HCT116 (cell line): ENCODE data around the gene BRINP2. TPM values are rescaled to one million over a fixed set of nuclear protein-coding genes. Genes with fewer than 3 reads are reported as not detected.

ENCODE experiments used
- ATAC-seq: fragments of 200-7000 bp; cut with Tn5 transposase; 2 replicates; pipeline ENCODE4 v1.9.1; 2020; ENCODE audit warnings: mild to moderate bottlenecking, moderate library complexity
- BruUV-seq: library from RNA; stranded (reverse); fragments of 400-500 nt; replicated peaks from 2 replicates; lab custom pipeline; 2021; lab: Mats Ljungman, UMichigan
- CTCF ChIA-PET: fragments of 300-600 bp; sonication (Branson Sonifier 250); formaldehyde crosslinking; loops from one replicate; lab custom pipeline; 2021; ENCODE audit warnings: antibody characterized with exemption; lab: Charles Lee
- POLR2A ChIA-PET: fragments of 300-600, 350-600 bp; sonication (Branson Sonifier 250); formaldehyde crosslinking; loops from one replicate; lab custom pipeline; 2021; ENCODE audit warnings: antibody characterized with exemption; lab: Charles Lee
- RAD21 ChIA-PET, 2 experiments: fragments of 300-600 bp; sonication (Branson Sonifier 250); formaldehyde crosslinking; loops; one replicate each; lab custom pipeline; 2023; ENCODE audit warnings: low total read pairs in 2 of 2; ENCODE audit not compliant: uncharacterized antibody in 2 of 2, unreplicated experiment in 2 of 2, low non-redundant PET in 1 of 2; lab: Charles Lee
- DNase-seq: peaks from one replicate; pipeline ENCODE4 v3.0.0-alpha.2; 2010; ENCODE audit warnings: low read depth, low spot score
- H2AFZ ChIP-seq: fragments of 200-600 bp; shearing (Covaris generic), sonication (generic); 2 replicates; pipeline ENCODE4 v1.6.1; 2017; ENCODE audit warnings: low read depth, mixed run types, mixed read lengths, antibody characterized with exemption, low read length; ENCODE audit not compliant: poor library complexity, severe bottlenecking
- H3K27ac ChIP-seq: 2 replicates; pipeline ENCODE4 v1.5.1; 2012; ENCODE audit warnings: low read depth, low read length
- H3K27me3 ChIP-seq: fragments of 200-600 bp; sonication (generic); 2 replicates; pipeline ENCODE4 v1.6.1; 2016; ENCODE audit warnings: mixed run types, low read length, mixed read lengths; ENCODE audit not compliant: insufficient read depth
- H3K36me3 ChIP-seq, 2 experiments: fragments of 200-500 bp in 1 of 2; fragments of 200-600 bp in 1 of 2; sonication (Bioruptor generic) in 1 of 2; sonication (generic) in 1 of 2; 2 replicates each; pipeline versions ENCODE4 v1.5.1 to v1.6.1; 2014 to 2016; ENCODE audit warnings: low read length in 2 of 2, inconsistent platforms in 1 of 2, mixed read lengths in 1 of 2, mixed run types in 1 of 2; ENCODE audit not compliant: insufficient read depth in 2 of 2, control insufficient read depth in 1 of 2
- H3K4me1 ChIP-seq, 2 experiments: fragments of 200-600 bp in 1 of 2; sonication (generic) in 1 of 2; 2 replicates each; pipeline versions ENCODE4 v1.5.1 to v1.6.1; 2012 to 2017; ENCODE audit warnings: low read length in 2 of 2, inconsistent platforms in 1 of 2, mild to moderate bottlenecking in 1 of 2, mixed read lengths in 1 of 2, mixed run types in 1 of 2, moderate library complexity in 1 of 2; ENCODE audit not compliant: insufficient read depth in 2 of 2, control insufficient read depth in 1 of 2
- H3K4me2 ChIP-seq: fragments of 200-600 bp; sonication (generic); 2 replicates; pipeline ENCODE4 v1.6.1; 2017; ENCODE audit warnings: mixed run types, low read length, mixed read lengths
- H3K4me3 ChIP-seq, 2 experiments: fragments of 200-600 bp in 1 of 2; sonication (generic) in 1 of 2; replicated peaks in 1 of 2; 2 replicates each; pipeline ENCODE4 v1.5.1; 2011 to 2016; ENCODE audit warnings: low read length in 2 of 2, control low read depth in 1 of 2, low read depth in 1 of 2, mild to moderate bottlenecking in 1 of 2, mixed read lengths in 1 of 2, mixed run types in 1 of 2
- H3K79me2 ChIP-seq: fragments of 200-600 bp; sonication (generic); 2 replicates; pipeline ENCODE4 v1.6.1; 2017; ENCODE audit warnings: mild to moderate bottlenecking, mixed run types, low read length, moderate library complexity, mixed read lengths; ENCODE audit not compliant: insufficient read depth
- H3K9ac ChIP-seq: fragments of 200-600 bp; sonication (generic); 2 replicates; pipeline ENCODE4 v1.6.1; 2016; ENCODE audit warnings: low read length, mixed read lengths
- H3K9me2 ChIP-seq: fragments of 200-600 bp; sonication (generic), shearing (Covaris generic); 2 replicates; pipeline ENCODE4 v1.6.1; 2017; ENCODE audit warnings: mixed run types, mild to moderate bottlenecking, moderate library complexity; ENCODE audit not compliant: insufficient read depth
- H3K9me3 ChIP-seq, 2 experiments: fragments of 200-500 bp in 1 of 2; fragments of 200-600 bp in 1 of 2; sonication (Bioruptor generic) in 1 of 2; sonication (generic) in 1 of 2; 2 replicates each; pipeline ENCODE4 v1.6.1; 2014 to 2017; ENCODE audit warnings: low read length in 2 of 2, mixed read lengths in 2 of 2, inconsistent platforms in 1 of 2, low read depth in 1 of 2, mild to moderate bottlenecking in 1 of 2, mixed run types in 1 of 2, moderate library complexity in 1 of 2; ENCODE audit not compliant: control insufficient read depth in 1 of 2, insufficient read depth in 1 of 2
- H4K20me1 ChIP-seq: fragments of 200-600 bp; sonication (generic), shearing (Covaris generic); 2 replicates; pipeline ENCODE4 v1.6.1; 2017; ENCODE audit warnings: mixed run types, mild to moderate bottlenecking, moderate library complexity; ENCODE audit not compliant: insufficient read depth
- ATF3 ChIP-seq: IDR thresholded peaks from 2 replicates; pipeline ENCODE4 v1.6.1; 2012
- CTCF ChIP-seq, 3 experiments: fragments of 200-600 bp in 1 of 3; sonication (generic) in 1 of 3; IDR thresholded peaks in 2 of 3; conservative IDR thresholded peaks in 1 of 3; 2 replicates each; pipeline ENCODE4 v1.5.1; 2012 to 2017; ENCODE audit warnings: low read depth in 2 of 3, low read length in 2 of 3, antibody characterized with exemption in 1 of 3, borderline replicate concordance in 1 of 3, control low read depth in 1 of 3, mild to moderate bottlenecking in 1 of 3, mixed read lengths in 1 of 3, mixed run types in 1 of 3, moderate library complexity in 1 of 3; ENCODE audit not compliant: insufficient read depth in 1 of 3
- EGR1 ChIP-seq: IDR thresholded peaks from 2 replicates; pipeline ENCODE4 v1.6.1; 2012; ENCODE audit warnings: low read depth
- EZH2phosphoT487 ChIP-seq: fragments of 200-600 bp; IDR thresholded peaks from 2 replicates; pipeline ENCODE4 v1.6.1; 2018; ENCODE audit warnings: antibody characterized with exemption, borderline replicate concordance
- JUND ChIP-seq: IDR thresholded peaks from 2 replicates; pipeline ENCODE4 v1.6.1; 2012
- MAX ChIP-seq: IDR thresholded peaks from 2 replicates; pipeline ENCODE4 v1.6.1; 2012
- POLR2A ChIP-seq: IDR thresholded peaks from 2 replicates; pipeline ENCODE4 v1.7.0; 2011; ENCODE audit warnings: borderline replicate concordance; ENCODE audit not compliant: insufficient read depth, insufficient read length; ENCODE audit errors: extremely low read depth
- RAD21 ChIP-seq: IDR thresholded peaks from 2 replicates; pipeline ENCODE4 v1.6.1; 2012; ENCODE audit warnings: low read depth, mild to moderate bottlenecking
- SP1 ChIP-seq: IDR thresholded peaks from 2 replicates; pipeline ENCODE4 v1.6.1; 2012; ENCODE audit warnings: low read depth
- SRF ChIP-seq: IDR thresholded peaks from 2 replicates; pipeline ENCODE4 v1.6.1; 2012; ENCODE audit warnings: low read depth
- TCF7L2 ChIP-seq: IDR thresholded peaks from 2 replicates; pipeline ENCODE4 v1.7.0; 2011; ENCODE audit warnings: borderline replicate concordance, inconsistent platforms; ENCODE audit not compliant: insufficient read depth, insufficient read length; ENCODE audit errors: extremely low read depth
- YY1 ChIP-seq: IDR thresholded peaks from 2 replicates; pipeline ENCODE4 v1.6.1; 2011; ENCODE audit warnings: low read length, low read depth, moderate library complexity, mild to moderate bottlenecking; ENCODE audit not compliant: insufficient replicate concordance; ENCODE audit errors: extremely low read depth
- ZBTB33 ChIP-seq: IDR thresholded peaks from 2 replicates; pipeline ENCODE4 v1.6.1; 2011; ENCODE audit warnings: mild to moderate bottlenecking, low read length, moderate library complexity; ENCODE audit not compliant: insufficient replicate concordance; ENCODE audit errors: extremely low read depth
- ZFX ChIP-seq: fragments of 450-650 bp; IDR thresholded peaks from 2 replicates; pipeline ENCODE4 v1.6.1; 2017
- ZNF274 ChIP-seq: fragments of 200-500 bp; sonication (Bioruptor generic); IDR thresholded peaks from 2 replicates; pipeline ENCODE4 v1.6.1; 2014; ENCODE audit warnings: mild to moderate bottlenecking, low read depth, low read length, inconsistent platforms
- intact Hi-C: fragments of 100-400 bp; cut with micrococcal nuclease; formaldehyde crosslinking; loops from 2 replicates; pipeline ENCODE4 v1.10.0; 2022
- total RNA-seq: library from RNA; stranded (reverse); gene quantifications from one replicate; pipeline ENCODE4 v1.2.1, GENCODE V29; 2021; ENCODE audit not compliant: unreplicated experiment

BRINP2 gene
- total RNA-seq, 1 experiment from 2014 or later, result not detected

GRCh38 chr1:177311111-177311510 is 140.4 kb downstream of the BRINP2 start:
- Histone ChIP-seq H3K4me2 (no peak overlapping the region), H3K36me3 (no peaks in the 10 kb centered on the region), H3K79me2 (no peaks in the 10 kb centered on the region), H4K20me1 (no peaks in the 10 kb centered on the region), H3K4me1 (0 out of 4 replicates have a peak, but pooled peaks cover 0 to 3% of the 10 kb centered on the region in 2 experiments), H3K27me3 (0 out of 2 replicates have a peak, but pooled peaks cover 6% of the 10 kb centered on the region), H3K9me2 (no peaks in the 10 kb centered on the region), H3K9ac (no peak overlapping the region), H3K27ac (no peak overlapping the region), H3K9me3 (no peaks in the 10 kb centered on the region), H3K4me3 (no peak overlapping the region), H2AFZ (no peak overlapping the region)
- CTCF ChIA-PET, result no interaction called here
- POLR2A ChIA-PET, result no interaction called here
- RAD21 ChIA-PET, result interaction anchor here in 1 of 2 experiments (0.6 kb wide), 1 partner anchor 128 kb away, joined by 3 read pairs; no protein-coding TSS in a partner anchor
- intact Hi-C loops, result no loop called here
- TF ChIP-seq SRF, result no peak
- TF ChIP-seq SP1, result no peak
- no peak for TF ChIP-seq ATF3
- TF ChIP-seq JUND, result no peak
- TF ChIP-seq ZNF274, result no peak
- no peak for TF ChIP-seq TCF7L2
- no peak for TF ChIP-seq CTCF (IDR thresholded peaks at IDR 0.05 in 2 of 3, conservative IDR thresholded peaks at IDR 0.05 in 1 of 3; ENCODE audit: borderline replicate concordance in 1 of 3, insufficient read depth in 1 of 3, low read depth in 2 of 3, low read length in 2 of 3)
- TF ChIP-seq ZBTB33, result no peak
- TF ChIP-seq RAD21, result no peak
- no peak for TF ChIP-seq POLR2A
- no peak for TF ChIP-seq MAX
- TF ChIP-seq ZFX, result no peak
- TF ChIP-seq YY1, result no peak
- TF ChIP-seq EGR1, result no peak
- no peak for TF ChIP-seq EZH2phosphoT487
- ATAC-seq, result no peak
- BruUV-seq, result no TSS peak
- no peak for DNase-seq
